Measurements from ENCODE around the gene ATP4A. TPM values are rescaled to one million over a fixed set of nuclear protein-coding genes. Genes with fewer than 3 reads are reported as not detected.

The ATP4A gene
- total and polyA plus RNA-seq, 2 donors (not counting 1 experiment from before 2014, with no cell fraction given) = not detected

DNA sequence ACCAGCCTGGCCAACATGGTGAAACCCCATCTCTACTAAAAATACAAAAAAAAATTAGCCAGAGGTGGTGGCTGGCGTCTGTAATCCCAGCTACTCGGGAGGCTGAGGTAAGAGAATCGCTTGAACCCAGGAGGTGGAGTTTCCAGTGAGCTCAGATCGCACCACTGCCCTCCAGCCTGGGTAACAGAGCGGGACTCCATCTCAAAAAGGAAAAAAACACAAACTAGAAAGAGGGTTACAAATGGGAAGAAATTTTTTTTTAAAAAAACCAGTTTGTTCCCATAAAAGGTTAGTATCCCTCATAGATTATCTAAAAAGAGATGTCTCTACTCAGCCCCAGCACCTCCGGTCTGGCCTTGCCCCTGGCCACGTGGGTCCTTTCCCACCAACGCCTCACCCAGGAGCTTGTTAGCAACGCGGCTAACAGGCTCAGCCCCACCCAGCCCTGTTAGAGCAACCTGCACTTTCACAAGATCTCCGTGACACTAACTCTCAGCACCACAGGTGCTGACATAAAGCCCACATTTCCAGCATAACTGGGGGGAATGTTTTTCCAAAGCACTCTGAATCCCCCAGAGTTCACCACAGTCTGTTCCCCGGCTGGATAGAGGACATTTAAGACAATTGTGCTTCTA lies 54.3 kb downstream of the ATP4A start:
- peak overlapping the region; percentile 79 for H3K4me2 ChIP-seq (replicated peaks; ENCODE audit: low read depth, low read length, poor library complexity, severe bottlenecking)
- peak overlapping the region; percentile 79 for H2AFZ ChIP-seq (ENCODE audit: insufficient read depth, low read depth, low read length, poor library complexity, severe bottlenecking)
- ATAC-seq (ENCODE audit: low read depth) (peak; percentile 38), DNase-seq (peak; percentile 51)
- H3K4me3 ChIP-seq (ENCODE audit: control extremely low read depth in 1 of 5, extremely low read depth in 1 of 5, insufficient read depth in 1 of 5, low read depth in 2 of 5, low read length in 4 of 5) = peak overlapping the region in 1 of 5 experiments; percentile 62
- ChIA-PET CTCF (interaction anchor here (1.2 to 3.9 kb wide), 13 partner anchors 13 to 332 kb away, joined by 3 to 24 read pairs (median 5); partner anchors contain the start of gene KRTDAP), POLR2A (no interaction called here)
- H3K9ac ChIP-seq (ENCODE audit: low read length) = peak overlapping the region; percentile 50
- Mint-ChIP-seq H3K4me3 (peak overlapping the region; percentile 76), H3K27me3 (peaks cover 56% of the 10 kb centered on the region), H3K9me3 (ENCODE audit: insufficient read depth) (no peaks in the 10 kb centered on the region), H3K4me1 (peaks cover 19% of the 10 kb centered on the region), H3K27ac (no peak overlapping the region)
- peaks cover 19 to 21% of the 10 kb centered on the region in 2 donors for H3K4me1 ChIP-seq (ENCODE audit: control insufficient read depth in 2 of 2, insufficient read depth in 2 of 2, low read length in 2 of 2)
- no peak overlapping the region for H3K27ac ChIP-seq (ENCODE audit: low read length in 2 of 2)
- H3K9me3 ChIP-seq (ENCODE audit: control extremely low read depth in 1 of 3, control insufficient read depth in 2 of 3, insufficient read depth in 1 of 3, low read length in 2 of 3) = peaks cover 0 to 11% (median 0%) of the 10 kb centered on the region in 3 donors
- 27% methylated on average over 9 of the region's 12 CpGs for WGBS (ENCODE audit: insufficient coverage)
- intact Hi-C loops (cut with micrococcal nuclease) = no loop called here
- H3K27me3 ChIP-seq (replicated peaks in 1 of 4; ENCODE audit: control extremely low read depth in 1 of 4, control insufficient read depth in 3 of 4, insufficient read depth in 4 of 4, low read length in 3 of 4) = peaks cover 0 to 70% (median 11%) of the 10 kb centered on the region in 4 experiments
- H3K79me2 ChIP-seq (ENCODE audit: control insufficient read depth, insufficient read depth, low read length) = no peaks in the 10 kb centered on the region
- H4K20me1 ChIP-seq (ENCODE audit: control insufficient read depth, insufficient read depth, low read length, poor library complexity, severe bottlenecking) = no peaks in the 10 kb centered on the region
- TF ChIP-seq, protein P1, sequence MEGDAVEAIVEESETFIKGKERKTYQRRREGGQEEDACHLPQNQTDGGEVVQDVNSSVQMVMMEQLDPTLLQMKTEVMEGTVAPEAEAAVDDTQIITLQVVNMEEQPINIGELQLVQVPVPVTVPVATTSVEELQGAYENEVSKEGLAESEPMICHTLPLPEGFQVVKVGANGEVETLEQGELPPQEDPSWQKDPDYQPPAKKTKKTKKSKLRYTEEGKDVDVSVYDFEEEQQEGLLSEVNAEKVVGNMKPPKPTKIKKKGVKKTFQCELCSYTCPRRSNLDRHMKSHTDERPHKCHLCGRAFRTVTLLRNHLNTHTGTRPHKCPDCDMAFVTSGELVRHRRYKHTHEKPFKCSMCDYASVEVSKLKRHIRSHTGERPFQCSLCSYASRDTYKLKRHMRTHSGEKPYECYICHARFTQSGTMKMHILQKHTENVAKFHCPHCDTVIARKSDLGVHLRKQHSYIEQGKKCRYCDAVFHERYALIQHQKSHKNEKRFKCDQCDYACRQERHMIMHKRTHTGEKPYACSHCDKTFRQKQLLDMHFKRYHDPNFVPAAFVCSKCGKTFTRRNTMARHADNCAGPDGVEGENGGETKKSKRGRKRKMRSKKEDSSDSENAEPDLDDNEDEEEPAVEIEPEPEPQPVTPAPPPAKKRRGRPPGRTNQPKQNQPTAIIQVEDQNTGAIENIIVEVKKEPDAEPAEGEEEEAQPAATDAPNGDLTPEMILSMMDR (IDR thresholded peaks at IDR 0.05) = no peak
- no peak for TF ChIP-seq EZH2 (IDR thresholded peaks at IDR 0.05; ENCODE audit: borderline replicate concordance, insufficient read depth, low read depth, low read length, poor library complexity, severe bottlenecking)
- H3K36me3 ChIP-seq (replicated peaks in 1 of 2; ENCODE audit: control extremely low read depth in 1 of 2, control insufficient read depth in 1 of 2, extremely low read depth in 1 of 2, insufficient read depth in 2 of 2, low read length in 1 of 2) = no peaks in the 10 kb centered on the region

DNA sequence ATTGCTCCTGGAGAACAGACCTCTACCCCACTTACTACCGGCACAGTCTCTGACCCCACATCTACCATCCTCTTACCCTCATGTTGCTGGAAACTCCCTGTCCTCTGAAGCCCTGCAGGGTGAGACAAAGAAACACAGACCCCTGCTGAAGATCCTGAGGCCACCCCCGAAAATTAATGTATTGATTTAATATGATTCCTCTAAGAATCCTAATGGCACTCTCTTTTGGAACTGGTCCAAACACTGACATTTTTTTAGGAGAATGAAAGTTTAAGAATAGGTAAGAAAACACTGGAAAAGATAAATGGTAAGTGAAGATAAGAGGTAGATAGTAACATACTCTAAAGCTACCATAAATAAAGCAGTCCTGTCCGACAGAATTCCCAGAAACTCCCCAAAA lies 55.3 kb downstream of the ATP4A start:
- no CpG with 5 or more reads among the region's 3 CpGs for WGBS (ENCODE audit: insufficient coverage)
- Histone ChIP-seq H4K20me1 (ENCODE audit: control insufficient read depth, insufficient read depth, low read length, poor library complexity, severe bottlenecking) (no peaks in the 10 kb centered on the region), H3K4me1 (ENCODE audit: control insufficient read depth in 2 of 2, insufficient read depth in 2 of 2, low read length in 2 of 2) (peaks cover 19 to 21% of the 10 kb centered on the region in 2 donors), H3K27ac (ENCODE audit: low read length in 2 of 2) (no peak overlapping the region), H3K27me3 (replicated peaks in 1 of 4; ENCODE audit: control extremely low read depth in 1 of 4, control insufficient read depth in 3 of 4, insufficient read depth in 4 of 4, low read length in 3 of 4) (peaks cover 0 to 66% (median 12%) of the 10 kb centered on the region in 4 experiments), H3K36me3 (replicated peaks in 1 of 2; ENCODE audit: control extremely low read depth in 1 of 2, control insufficient read depth in 1 of 2, extremely low read depth in 1 of 2, insufficient read depth in 2 of 2, low read length in 1 of 2) (no peaks in the 10 kb centered on the region), H2AFZ (ENCODE audit: insufficient read depth, low read depth, low read length, poor library complexity, severe bottlenecking) (no peak overlapping the region), H3K4me3 (ENCODE audit: control extremely low read depth in 1 of 5, extremely low read depth in 1 of 5, insufficient read depth in 1 of 5, low read depth in 2 of 5, low read length in 4 of 5) (no peak overlapping the region), H3K4me2 (replicated peaks; ENCODE audit: low read depth, low read length, poor library complexity, severe bottlenecking) (no peak overlapping the region), H3K79me2 (ENCODE audit: control insufficient read depth, insufficient read depth, low read length) (no peaks in the 10 kb centered on the region), H3K9ac (ENCODE audit: low read length) (no peak overlapping the region), H3K9me3 (ENCODE audit: control extremely low read depth in 1 of 3, control insufficient read depth in 2 of 3, insufficient read depth in 1 of 3, low read length in 2 of 3) (peaks cover 0 to 11% (median 0%) of the 10 kb centered on the region in 3 donors)
- ChIA-PET POLR2A (no interaction called here), CTCF (interaction anchor here (0.6 to 3.9 kb wide), 9 partner anchors 9 to 331 kb away, joined by 3 to 24 read pairs (median 4); partner anchors contain the start of gene KRTDAP)
- Mint-ChIP-seq H3K9me3 (ENCODE audit: insufficient read depth) (no peaks in the 10 kb centered on the region), H3K4me3 (no peak overlapping the region), H3K27ac (no peak overlapping the region), H3K4me1 (peaks cover 19% of the 10 kb centered on the region), H3K27me3 (peaks cover 55% of the 10 kb centered on the region)
- no peak for TF ChIP-seq EZH2 (IDR thresholded peaks at IDR 0.05; ENCODE audit: borderline replicate concordance, insufficient read depth, low read depth, low read length, poor library complexity, severe bottlenecking)
- TF ChIP-seq, protein P1 (IDR thresholded peaks at IDR 0.05) = no peak
- intact Hi-C loops (cut with micrococcal nuclease) = no loop called here
- no peak for DNase-seq
- ATAC-seq (ENCODE audit: low read depth) = no peak

Data from B cell (primary cell).